GM10248 (cell line): Measurements from ENCODE around the gene MAP1LC3B.

Source experiments
- CTCF ChIA-PET: fragments of 300-600 bp; sonication (Branson Sonifier 250); formaldehyde crosslinking; extraction: SDS; loops from one replicate; lab custom pipeline; 2021; ENCODE audit warnings: antibody characterized with exemption; lab: Yijun Ruan, JAX
- POLR2A ChIA-PET: fragments of 350-650 bp; sonication (Branson Sonifier 250); formaldehyde crosslinking; extraction: SDS; loops from one replicate; lab custom pipeline; 2020; ENCODE audit warnings: antibody characterized with exemption; lab: Yijun Ruan, JAX
- DNase-seq: peaks from one replicate; pipeline ENCODE4 v3.0.0; 2012; ENCODE audit errors: extremely low spot score
- TF ChIP-seq, protein P1 (sequence below): IDR thresholded peaks from 2 replicates; pipeline ENCODE4 v1.5.1; 2012; ENCODE audit warnings: mild to moderate bottlenecking, low read depth; ENCODE audit errors: extremely low read depth, missing control alignments, control extremely low read depth

The MAP1LC3B gene

DNA sequence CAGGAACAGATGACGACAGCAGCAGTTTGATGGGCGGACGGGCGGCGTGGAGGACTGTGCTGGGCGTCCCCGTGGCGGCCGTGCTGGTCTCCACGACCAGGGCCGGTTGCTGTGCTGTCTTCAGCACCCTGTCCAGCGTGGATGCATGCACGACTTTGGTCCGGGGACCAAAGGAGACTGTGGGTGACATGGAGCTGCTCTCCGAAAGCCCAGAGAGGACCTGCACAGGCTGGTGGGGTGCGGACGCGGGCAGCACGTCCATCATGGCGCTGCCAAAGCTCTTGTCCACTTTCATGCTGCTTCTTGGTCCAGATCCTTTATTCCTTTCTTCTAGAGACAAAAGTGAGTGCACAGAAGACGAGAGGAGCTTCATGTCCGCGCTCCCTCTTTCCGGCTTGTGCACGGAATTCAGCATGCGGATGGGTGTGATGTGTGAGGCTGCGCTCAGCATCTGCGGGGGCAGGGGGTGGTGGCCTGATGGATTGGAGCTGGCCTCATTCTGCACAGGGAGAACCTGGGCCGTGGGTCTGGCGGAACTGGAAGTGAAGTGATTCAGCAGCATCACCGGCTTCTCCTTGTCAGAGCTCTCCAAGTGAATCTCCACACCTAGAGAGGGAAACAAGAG, 20.3 kb downstream of the MAP1LC3B start:
- POLR2A ChIA-PET: interaction anchor here (0.7 kb wide), 1 partner anchor 13 kb away, joined by 3 read pairs; no protein-coding TSS in a partner anchor
- CTCF ChIA-PET: no interaction called here
- TF ChIP-seq, protein P1, sequence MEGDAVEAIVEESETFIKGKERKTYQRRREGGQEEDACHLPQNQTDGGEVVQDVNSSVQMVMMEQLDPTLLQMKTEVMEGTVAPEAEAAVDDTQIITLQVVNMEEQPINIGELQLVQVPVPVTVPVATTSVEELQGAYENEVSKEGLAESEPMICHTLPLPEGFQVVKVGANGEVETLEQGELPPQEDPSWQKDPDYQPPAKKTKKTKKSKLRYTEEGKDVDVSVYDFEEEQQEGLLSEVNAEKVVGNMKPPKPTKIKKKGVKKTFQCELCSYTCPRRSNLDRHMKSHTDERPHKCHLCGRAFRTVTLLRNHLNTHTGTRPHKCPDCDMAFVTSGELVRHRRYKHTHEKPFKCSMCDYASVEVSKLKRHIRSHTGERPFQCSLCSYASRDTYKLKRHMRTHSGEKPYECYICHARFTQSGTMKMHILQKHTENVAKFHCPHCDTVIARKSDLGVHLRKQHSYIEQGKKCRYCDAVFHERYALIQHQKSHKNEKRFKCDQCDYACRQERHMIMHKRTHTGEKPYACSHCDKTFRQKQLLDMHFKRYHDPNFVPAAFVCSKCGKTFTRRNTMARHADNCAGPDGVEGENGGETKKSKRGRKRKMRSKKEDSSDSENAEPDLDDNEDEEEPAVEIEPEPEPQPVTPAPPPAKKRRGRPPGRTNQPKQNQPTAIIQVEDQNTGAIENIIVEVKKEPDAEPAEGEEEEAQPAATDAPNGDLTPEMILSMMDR: no peak
- no peak for DNase-seq

- ChIA-PET POLR2A (no interaction called here), CTCF (no interaction called here)
- TF ChIP-seq, protein P1: no peak
- DNase-seq: no peak
Observed at GRCh38 chr16:87412996-87413421, 20.9 kb downstream of the MAP1LC3B start.

GRCh38 chr16:87414251-87414680, 22.1 kb downstream of the MAP1LC3B start:
- ChIA-PET CTCF (no interaction called here), POLR2A (no interaction called here)
- TF ChIP-seq, protein P1: no peak
- DNase-seq: no peak

DNA sequence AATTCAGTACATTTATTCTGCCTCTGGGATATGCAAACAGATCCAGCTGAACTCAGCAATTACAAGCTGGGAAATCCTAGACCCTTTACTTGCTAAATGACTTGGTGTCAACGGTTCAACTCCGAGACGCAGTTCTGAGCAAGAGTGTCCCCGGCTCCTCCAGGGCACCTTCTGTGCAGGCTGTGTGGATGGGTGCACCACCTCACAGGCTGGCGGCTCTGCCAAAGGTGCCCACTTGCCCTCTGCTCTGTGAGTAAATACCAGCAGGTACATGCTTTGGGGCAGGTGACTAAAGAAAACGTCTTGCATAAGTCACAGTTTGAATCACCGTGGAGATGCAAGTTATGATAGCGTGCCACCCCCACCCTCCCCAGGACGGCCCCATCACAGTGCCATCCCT, 23.3 kb downstream of the MAP1LC3B start:
- TF ChIP-seq, protein P1: no peak
- ChIA-PET POLR2A (no interaction called here), CTCF (no interaction called here)

GRCh38 chr16:87416826-87417527, 24.8 kb downstream of the MAP1LC3B start:
- POLR2A ChIA-PET: no interaction called here
- TF ChIP-seq, protein P1: peak; percentile 53
- CTCF ChIA-PET: interaction anchor here (0.8 to 1.8 kb wide), 6 partner anchors 8 to 219 kb away, joined by 3 to 12 read pairs (median 4); no protein-coding TSS in a partner anchor
- DNase-seq: no peak

More for the DNA sequence above, 23.3 kb downstream of the MAP1LC3B start:
- no peak for DNase-seq

DNA sequence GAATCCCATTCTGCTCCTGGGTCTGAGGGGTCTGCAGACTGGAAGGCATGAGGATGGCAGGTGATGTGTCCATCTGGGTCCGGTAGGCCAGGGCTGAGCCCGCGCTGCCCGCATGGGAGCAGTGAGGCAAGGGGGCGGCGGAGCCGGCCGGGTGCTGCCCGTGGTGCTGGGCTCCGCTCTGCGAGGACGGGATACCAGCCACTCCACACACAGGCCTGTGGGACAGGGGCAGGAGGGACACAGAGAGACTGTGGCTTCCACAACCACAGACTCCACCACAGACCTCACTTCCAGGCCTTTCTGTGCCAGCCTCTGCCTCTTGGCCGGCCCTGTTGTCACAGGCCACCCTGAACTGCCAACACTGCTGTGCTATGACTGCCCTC, 25.4 kb downstream of the MAP1LC3B start:
- TF ChIP-seq, protein P1: no peak
- POLR2A ChIA-PET: no interaction called here
- CTCF ChIA-PET: interaction anchor here (1.3 to 1.8 kb wide), 4 partner anchors 8 to 219 kb away, joined by 3 to 12 read pairs (median 5); no protein-coding TSS in a partner anchor
- no peak for DNase-seq
